WTC11 (cell line): ENCODE measurements around the gene WWP2. TPM values are rescaled to one million over a fixed set of nuclear protein-coding genes. Genes with fewer than 3 reads are reported as not detected.

Experiments
- ATAC-seq: fragments of 200-7000 bp; cut with Tn5 transposase; 2 replicates; pipeline ENCODE4 v1.10.0; 2021; ENCODE audit warnings: mild to moderate bottlenecking, moderate library complexity
- CTCF ChIA-PET: fragments of 300-600 bp; sonication (Branson Sonifier 250); formaldehyde crosslinking; loops from one replicate; lab custom pipeline; 2021; ENCODE audit warnings: antibody characterized with exemption; lab: Charles Lee
- POLR2A ChIA-PET: fragments of 350-600 bp; sonication (Branson Sonifier 250); formaldehyde crosslinking; loops from one replicate; lab custom pipeline; 2021; ENCODE audit warnings: antibody characterized with exemption; lab: Charles Lee
- DNase-seq: peaks from one replicate; pipeline ENCODE4 v3.0.0; 2021; ENCODE audit warnings: low spot score
- H3K27ac Mint-ChIP-seq: 2 replicates; pipeline ENCODE4 v1.8.0; 2021; ENCODE audit warnings: mixed read lengths
- H3K27me3 Mint-ChIP-seq: 2 replicates; pipeline ENCODE4 v1.8.0; 2021; ENCODE audit warnings: low read depth, mild to moderate bottlenecking, moderate library complexity, mixed read lengths
- H3K36me3 Mint-ChIP-seq: 2 replicates; pipeline ENCODE4 v1.8.0; 2021; ENCODE audit warnings: mixed read lengths
- H3K4me1 Mint-ChIP-seq: 2 replicates; pipeline ENCODE4 v1.8.0; 2022; ENCODE audit warnings: mixed read lengths
- H3K4me3 Mint-ChIP-seq: 2 replicates; pipeline ENCODE4 v1.8.0; 2021; ENCODE audit warnings: mild to moderate bottlenecking, moderate library complexity, mixed read lengths
- H3K9me3 Mint-ChIP-seq: 2 replicates; pipeline ENCODE4 v1.8.0; 2021; ENCODE audit warnings: mixed read lengths
- CREB1 ChIP-seq: sonication (generic); formaldehyde crosslinking; IDR thresholded peaks from 2 replicates; pipeline ENCODE4 v1.8.0; 2023; ENCODE audit warnings: mild to moderate bottlenecking, missing genetic modification reagents
- CREM ChIP-seq: sonication (generic); formaldehyde crosslinking; IDR thresholded peaks from 2 replicates; pipeline ENCODE4 v1.8.1; 2022; ENCODE audit warnings: mild to moderate bottlenecking, missing genetic modification reagents, moderate library complexity
- ETV6 ChIP-seq: sonication (generic); formaldehyde crosslinking; IDR thresholded peaks from 2 replicates; pipeline ENCODE4 v1.8.1; 2022; ENCODE audit warnings: mild to moderate bottlenecking, missing genetic modification reagents
- FOXJ3 ChIP-seq: sonication (generic); formaldehyde crosslinking; IDR thresholded peaks from 2 replicates; pipeline ENCODE4 v1.9.0; 2021; ENCODE audit warnings: missing genetic modification reagents, mild to moderate bottlenecking, borderline replicate concordance
- FOXP1 ChIP-seq: sonication (generic); formaldehyde crosslinking; IDR thresholded peaks from 2 replicates; pipeline ENCODE4 v1.8.0; 2022; ENCODE audit warnings: missing genetic modification reagents, mild to moderate bottlenecking, moderate library complexity, borderline replicate concordance
- IRF2 ChIP-seq: sonication (generic); formaldehyde crosslinking; IDR thresholded peaks from 2 replicates; pipeline ENCODE4 v1.8.0; 2022; ENCODE audit warnings: low read depth, missing genetic modification reagents, borderline replicate concordance
- NFE2L1 ChIP-seq: sonication (generic); formaldehyde crosslinking; IDR thresholded peaks from 2 replicates; pipeline ENCODE4 v1.8.1; 2023; ENCODE audit warnings: missing genetic modification reagents
- NR2C2 ChIP-seq: sonication (generic); formaldehyde crosslinking; IDR thresholded peaks from 2 replicates; pipeline ENCODE4 v1.8.0; 2022; ENCODE audit warnings: mild to moderate bottlenecking, missing genetic modification reagents
- ZNF138 ChIP-seq: sonication (generic); formaldehyde crosslinking; conservative IDR thresholded peaks from 2 replicates; pipeline ENCODE4 v1.8.1; 2022; ENCODE audit warnings: mild to moderate bottlenecking, moderate library complexity, missing genetic modification reagents
- ZNF219 ChIP-seq: sonication (generic); formaldehyde crosslinking; IDR thresholded peaks from 2 replicates; pipeline ENCODE4 v1.8.0; 2023; ENCODE audit warnings: missing genetic modification reagents, mild to moderate bottlenecking, borderline replicate concordance
- ZNF263 ChIP-seq: sonication (generic); formaldehyde crosslinking; IDR thresholded peaks from 2 replicates; pipeline ENCODE4 v1.8.1; 2022; ENCODE audit warnings: low read depth, mild to moderate bottlenecking, moderate library complexity, missing genetic modification reagents
- ZNF396 ChIP-seq: fragments of 250-450 bp; sonication (Bioruptor Pico); IDR thresholded peaks from 2 replicates; pipeline ENCODE4 v1.8.0; 2021; ENCODE audit warnings: mild to moderate bottlenecking, moderate library complexity, borderline replicate concordance
- ZNF423 ChIP-seq: fragments of 250-450 bp; sonication (Bioruptor Pico); IDR thresholded peaks from 2 replicates; pipeline ENCODE4 v2.1.2; 2022; ENCODE audit warnings: mild to moderate bottlenecking, moderate library complexity
- total RNA-seq: library from RNA; stranded (reverse); gene quantifications from 3 replicates; pipeline ENCODE4 v1.2.3, GENCODE V29; 2021
- TF ChIP-seq, protein P1 (sequence below): sonication (generic); formaldehyde crosslinking; IDR thresholded peaks from 2 replicates; pipeline ENCODE4 v1.8.1; 2022; ENCODE audit warnings: mild to moderate bottlenecking, missing genetic modification reagents, moderate library complexity, borderline replicate concordance
- TF ChIP-seq, protein P2 (sequence below): fragments of 250-450 bp; sonication (Bioruptor Pico); IDR thresholded peaks from 2 replicates; pipeline ENCODE4 v1.8.0; 2021; ENCODE audit warnings: mild to moderate bottlenecking
- TF ChIP-seq, protein P3 (sequence below): sonication (generic); formaldehyde crosslinking; IDR thresholded peaks from 2 replicates; pipeline ENCODE4 v1.8.1; 2022; ENCODE audit warnings: low read depth, missing genetic modification reagents, borderline replicate concordance
- TF ChIP-seq, protein P4 (sequence below): sonication (generic); formaldehyde crosslinking; IDR thresholded peaks from 2 replicates; pipeline ENCODE4 v1.8.0; 2022; ENCODE audit warnings: missing genetic modification reagents

Gene WWP2
- total RNA-seq, 1 experiment from 2014 or later, result 39.1 TPM

DNA sequence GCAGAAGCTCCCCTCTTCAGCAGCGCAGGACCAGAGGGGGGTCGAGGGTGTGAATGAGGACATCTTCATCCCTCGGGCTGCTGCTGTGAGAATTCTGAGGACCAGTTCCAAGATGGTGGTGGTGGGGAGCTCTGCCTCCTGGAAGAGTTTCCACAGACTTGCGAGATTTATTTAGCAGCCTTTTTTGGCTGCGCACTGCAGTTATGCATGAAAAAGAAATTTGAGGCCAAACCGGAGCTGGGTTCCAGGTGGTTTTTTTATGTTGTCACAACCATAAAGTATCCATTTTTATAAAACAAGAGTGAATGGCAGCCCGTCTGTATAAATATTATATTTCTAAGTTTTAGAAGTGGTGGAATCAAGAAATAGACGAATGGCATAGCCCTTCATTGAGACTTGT, 112.1 kb downstream of the WWP2 start (continued):
- no peak for TF ChIP-seq ZNF138

DNA sequence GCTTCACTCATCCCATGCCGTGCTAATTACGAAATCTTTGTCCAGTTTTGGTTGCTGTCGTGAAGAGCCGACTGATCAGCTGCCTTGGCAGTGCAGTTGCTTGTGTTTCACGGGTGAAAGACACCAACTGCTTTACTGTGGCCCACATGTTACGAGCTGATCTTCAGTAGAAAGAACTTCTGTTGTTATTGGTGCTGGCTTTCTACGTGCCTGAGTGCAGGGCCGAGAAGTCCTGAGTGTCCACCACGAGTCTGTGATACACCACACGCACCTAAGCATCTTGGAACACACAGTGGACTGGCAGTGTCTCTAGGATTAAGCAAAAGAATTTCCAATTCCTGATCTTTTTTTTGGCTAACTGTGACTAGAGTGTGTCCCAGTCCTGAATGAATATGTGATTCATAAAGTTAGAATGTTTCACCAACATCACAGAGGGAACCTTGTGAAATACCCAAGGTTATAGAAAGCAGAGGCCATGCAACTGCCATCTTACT, 118.6 kb downstream of the WWP2 start:
- ChIA-PET POLR2A (no interaction called here), CTCF (interaction anchor here (1.4 kb wide), 1 partner anchor 50 kb away, joined by 5 read pairs; no protein-coding TSS in a partner anchor)
- no peak for ATAC-seq
- Mint-ChIP-seq H3K9me3 (peaks cover 14% of the 10 kb centered on the region), H3K36me3 (peaks cover 23% of the 10 kb centered on the region), H3K4me1 (no peaks in the 10 kb centered on the region), H3K27me3 (no peaks in the 10 kb centered on the region), H3K4me3 (no peak overlapping the region), H3K27ac (peak overlapping the region; percentile 0; the same call in 1 of the 2 replicates)
- no peak for DNase-seq
- no peak for TF ChIP-seq CREB1 (CRISPR knock-in tag)

DNA sequence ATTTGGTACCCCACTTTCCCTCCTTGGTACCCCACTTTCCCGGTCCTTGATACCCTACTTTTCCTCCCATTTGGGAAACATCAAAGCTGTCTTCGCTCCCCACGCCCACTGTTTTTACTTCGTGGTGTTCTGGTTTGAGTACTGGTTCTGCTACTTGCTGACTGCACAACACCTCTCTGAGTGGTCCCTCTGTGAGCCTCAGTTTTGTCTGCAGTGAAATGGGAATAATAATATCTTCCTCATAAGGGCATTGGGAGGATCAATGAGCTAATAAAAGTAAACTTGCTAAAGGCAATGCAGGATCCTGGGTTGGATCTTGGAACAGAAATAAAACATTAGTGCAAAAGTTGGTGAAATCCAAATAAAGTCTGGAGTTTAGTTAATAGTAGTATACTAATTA, 119.0 kb downstream of the WWP2 start:
- CTCF ChIA-PET, result interaction anchor here (1.4 kb wide), 1 partner anchor 49 kb away, joined by 5 read pairs; no protein-coding TSS in a partner anchor
- POLR2A ChIA-PET, result no interaction called here
- DNase-seq (no peak), ATAC-seq (no peak)
- Mint-ChIP-seq H3K4me1 (no peaks in the 10 kb centered on the region), H3K4me3 (no peak overlapping the region), H3K9me3 (peaks cover 14% of the 10 kb centered on the region), H3K27me3 (no peaks in the 10 kb centered on the region), H3K27ac (no peak overlapping the region), H3K36me3 (peaks cover 21% of the 10 kb centered on the region)
- TF ChIP-seq ZNF423 (CRISPR knock-in tag), result no peak
- no peak for TF ChIP-seq ZNF219 (CRISPR knock-in tag)
- no peak for TF ChIP-seq CREM (CRISPR knock-in tag)
- TF ChIP-seq, protein P1, sequence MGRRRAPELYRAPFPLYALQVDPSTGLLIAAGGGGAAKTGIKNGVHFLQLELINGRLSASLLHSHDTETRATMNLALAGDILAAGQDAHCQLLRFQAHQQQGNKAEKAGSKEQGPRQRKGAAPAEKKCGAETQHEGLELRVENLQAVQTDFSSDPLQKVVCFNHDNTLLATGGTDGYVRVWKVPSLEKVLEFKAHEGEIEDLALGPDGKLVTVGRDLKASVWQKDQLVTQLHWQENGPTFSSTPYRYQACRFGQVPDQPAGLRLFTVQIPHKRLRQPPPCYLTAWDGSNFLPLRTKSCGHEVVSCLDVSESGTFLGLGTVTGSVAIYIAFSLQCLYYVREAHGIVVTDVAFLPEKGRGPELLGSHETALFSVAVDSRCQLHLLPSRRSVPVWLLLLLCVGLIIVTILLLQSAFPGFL (CRISPR knock-in tag), result no peak
- TF ChIP-seq NR2C2 (CRISPR knock-in tag), result no peak
- TF ChIP-seq, protein P2, sequence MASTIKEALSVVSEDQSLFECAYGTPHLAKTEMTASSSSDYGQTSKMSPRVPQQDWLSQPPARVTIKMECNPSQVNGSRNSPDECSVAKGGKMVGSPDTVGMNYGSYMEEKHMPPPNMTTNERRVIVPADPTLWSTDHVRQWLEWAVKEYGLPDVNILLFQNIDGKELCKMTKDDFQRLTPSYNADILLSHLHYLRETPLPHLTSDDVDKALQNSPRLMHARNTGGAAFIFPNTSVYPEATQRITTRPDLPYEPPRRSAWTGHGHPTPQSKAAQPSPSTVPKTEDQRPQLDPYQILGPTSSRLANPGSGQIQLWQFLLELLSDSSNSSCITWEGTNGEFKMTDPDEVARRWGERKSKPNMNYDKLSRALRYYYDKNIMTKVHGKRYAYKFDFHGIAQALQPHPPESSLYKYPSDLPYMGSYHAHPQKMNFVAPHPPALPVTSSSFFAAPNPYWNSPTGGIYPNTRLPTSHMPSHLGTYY, result no peak

DNA sequence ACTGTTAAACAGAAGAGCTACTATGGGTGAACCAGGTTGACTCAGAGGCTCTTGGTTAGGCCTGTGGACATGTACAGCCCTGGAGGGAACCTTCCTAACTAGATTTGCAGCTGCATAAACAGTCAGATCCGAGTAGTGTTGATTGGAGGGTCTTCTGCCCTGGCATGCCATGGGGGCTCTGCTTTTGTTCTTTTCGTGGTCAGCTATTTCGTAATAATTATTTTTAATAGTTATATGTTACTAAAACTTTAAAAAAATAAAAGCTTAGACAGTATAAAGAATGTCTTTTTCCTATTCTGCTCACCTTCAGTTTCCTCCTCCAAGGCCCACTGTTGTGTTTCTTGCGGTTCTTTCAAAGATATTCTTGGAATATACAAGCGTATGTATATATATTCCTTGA, 121.6 kb downstream of the WWP2 start:
- CTCF ChIA-PET, result no interaction called here
- peaks cover 17% of the 10 kb centered on the region for H3K36me3 Mint-ChIP-seq
- H3K9me3 Mint-ChIP-seq, result peaks cover 4% of the 10 kb centered on the region; the same call in 1 of the 2 replicates
- no peaks in the 10 kb centered on the region for H3K4me1 Mint-ChIP-seq
- no peaks in the 10 kb centered on the region for H3K27me3 Mint-ChIP-seq
- ATAC-seq (no peak), DNase-seq (no peak)
- POLR2A ChIA-PET, result no interaction called here
- no peak overlapping the region for H3K4me3 Mint-ChIP-seq
- no peak overlapping the region for H3K27ac Mint-ChIP-seq
- TF ChIP-seq NFE2L1 (CRISPR knock-in tag) (no peak), ZNF219 (CRISPR knock-in tag) (no peak), ZNF263 (no peak), IRF2 (no peak), ZNF396 (no peak), FOXJ3 (CRISPR knock-in tag) (no peak), ETV6 (CRISPR knock-in tag) (no peak), CREB1 (CRISPR knock-in tag) (no peak), FOXP1 (CRISPR knock-in tag) (no peak)
- TF ChIP-seq, protein P3, sequence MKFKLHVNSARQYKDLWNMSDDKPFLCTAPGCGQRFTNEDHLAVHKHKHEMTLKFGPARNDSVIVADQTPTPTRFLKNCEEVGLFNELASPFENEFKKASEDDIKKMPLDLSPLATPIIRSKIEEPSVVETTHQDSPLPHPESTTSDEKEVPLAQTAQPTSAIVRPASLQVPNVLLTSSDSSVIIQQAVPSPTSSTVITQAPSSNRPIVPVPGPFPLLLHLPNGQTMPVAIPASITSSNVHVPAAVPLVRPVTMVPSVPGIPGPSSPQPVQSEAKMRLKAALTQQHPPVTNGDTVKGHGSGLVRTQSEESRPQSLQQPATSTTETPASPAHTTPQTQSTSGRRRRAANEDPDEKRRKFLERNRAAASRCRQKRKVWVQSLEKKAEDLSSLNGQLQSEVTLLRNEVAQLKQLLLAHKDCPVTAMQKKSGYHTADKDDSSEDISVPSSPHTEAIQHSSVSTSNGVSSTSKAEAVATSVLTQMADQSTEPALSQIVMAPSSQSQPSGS (CRISPR knock-in tag), result no peak
- TF ChIP-seq, protein P4, sequence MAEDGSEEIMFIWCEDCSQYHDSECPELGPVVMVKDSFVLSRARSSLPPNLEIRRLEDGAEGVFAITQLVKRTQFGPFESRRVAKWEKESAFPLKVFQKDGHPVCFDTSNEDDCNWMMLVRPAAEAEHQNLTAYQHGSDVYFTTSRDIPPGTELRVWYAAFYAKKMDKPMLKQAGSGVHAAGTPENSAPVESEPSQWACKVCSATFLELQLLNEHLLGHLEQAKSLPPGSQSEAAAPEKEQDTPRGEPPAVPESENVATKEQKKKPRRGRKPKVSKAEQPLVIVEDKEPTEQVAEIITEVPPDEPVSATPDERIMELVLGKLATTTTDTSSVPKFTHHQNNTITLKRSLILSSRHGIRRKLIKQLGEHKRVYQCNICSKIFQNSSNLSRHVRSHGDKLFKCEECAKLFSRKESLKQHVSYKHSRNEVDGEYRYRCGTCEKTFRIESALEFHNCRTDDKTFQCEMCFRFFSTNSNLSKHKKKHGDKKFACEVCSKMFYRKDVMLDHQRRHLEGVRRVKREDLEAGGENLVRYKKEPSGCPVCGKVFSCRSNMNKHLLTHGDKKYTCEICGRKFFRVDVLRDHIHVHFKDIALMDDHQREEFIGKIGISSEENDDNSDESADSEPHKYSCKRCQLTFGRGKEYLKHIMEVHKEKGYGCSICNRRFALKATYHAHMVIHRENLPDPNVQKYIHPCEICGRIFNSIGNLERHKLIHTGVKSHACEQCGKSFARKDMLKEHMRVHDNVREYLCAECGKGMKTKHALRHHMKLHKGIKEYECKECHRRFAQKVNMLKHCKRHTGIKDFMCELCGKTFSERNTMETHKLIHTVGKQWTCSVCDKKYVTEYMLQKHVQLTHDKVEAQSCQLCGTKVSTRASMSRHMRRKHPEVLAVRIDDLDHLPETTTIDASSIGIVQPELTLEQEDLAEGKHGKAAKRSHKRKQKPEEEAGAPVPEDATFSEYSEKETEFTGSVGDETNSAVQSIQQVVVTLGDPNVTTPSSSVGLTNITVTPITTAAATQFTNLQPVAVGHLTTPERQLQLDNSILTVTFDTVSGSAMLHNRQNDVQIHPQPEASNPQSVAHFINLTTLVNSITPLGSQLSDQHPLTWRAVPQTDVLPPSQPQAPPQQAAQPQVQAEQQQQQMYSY, result no peak
